Naive thymus-derived CD4-positive, alpha-beta T cell (primary cell): ENCODE data around the gene APBA2. TPM values are rescaled to one million over a fixed set of nuclear protein-coding genes. Genes with fewer than 3 reads are reported as not detected.
A peak's percentile ranks its signal among the peaks of the same experiment; 100 is the strongest.
"Not testable (repeated sequence)": the region's sequence is repeated elsewhere in the genome, so short reads cannot be mapped to it uniquely, and the experiment has no call there.

Experiments used
- ATAC-seq: fragments of 150-1000 bp; cut with Tn5 transposase; 2 replicates; pipeline ENCODE4 v1.10.0; 2021; ENCODE audit warnings: mild to moderate bottlenecking, moderate library complexity
- CTCF ChIA-PET: fragments of 350-600 bp; sonication (Branson Sonifier 250); formaldehyde crosslinking; loops from one replicate; lab custom pipeline; 2021; ENCODE audit warnings: antibody characterized with exemption; lab: Charles Lee
- POLR2A ChIA-PET: fragments of 350-600 bp; sonication (Branson Sonifier 250); formaldehyde crosslinking; loops from one replicate; lab custom pipeline; 2021; ENCODE audit warnings: antibody characterized with exemption, inconsistent platforms; lab: Charles Lee
- DNase-seq, 9 donors: peaks; one replicate each; pipeline versions ENCODE4 v3.0.0 to v3.0.0-alpha.2; 2020 to 2022; ENCODE audit warnings: mixed read lengths in 1 of 9
- H3K27ac ChIP-seq: one replicate; pipeline ENCODE4 v1.7.0; 2013; ENCODE audit warnings: mild to moderate bottlenecking, low read depth, low read length, moderate library complexity
- H3K27me3 ChIP-seq, 2 donors: one replicate each; pipeline ENCODE4 v1.7.0; 2013; ENCODE audit warnings: low read length in 2 of 2, mild to moderate bottlenecking in 2 of 2, moderate library complexity in 2 of 2; ENCODE audit not compliant: control insufficient read depth in 2 of 2, insufficient read depth in 2 of 2
- H3K36me3 ChIP-seq, 3 experiments: 1 replicate in 2 of 3; 2 replicates in 1 of 3; pipeline ENCODE4 v1.7.0; 2013; ENCODE audit warnings: low read length in 3 of 3, mild to moderate bottlenecking in 3 of 3, moderate library complexity in 1 of 3; ENCODE audit not compliant: insufficient read depth in 3 of 3, control insufficient read depth in 2 of 3
- H3K4me1 ChIP-seq, 2 donors: one replicate each; pipeline ENCODE4 v1.7.0; 2013; ENCODE audit warnings: low read length in 2 of 2, mild to moderate bottlenecking in 2 of 2, moderate library complexity in 1 of 2; ENCODE audit not compliant: control insufficient read depth in 2 of 2, insufficient read depth in 2 of 2
- H3K4me3 ChIP-seq: 2 replicates; pipeline ENCODE4 v1.7.0; 2013; ENCODE audit warnings: mild to moderate bottlenecking, low read length
- H3K9me3 ChIP-seq, 3 experiments: 1 replicate in 2 of 3; 2 replicates in 1 of 3; pipeline ENCODE4 v1.7.0; 2013; ENCODE audit warnings: low read length in 3 of 3; ENCODE audit not compliant: control insufficient read depth in 2 of 3
- H3K27ac Mint-ChIP-seq, 9 donors: one replicate each; pipeline ENCODE4 v1.8.0; 2020 to 2022; ENCODE audit warnings: mixed read lengths in 9 of 9, mild to moderate bottlenecking in 8 of 9, moderate library complexity in 5 of 9, inconsistent platforms in 2 of 9
- H3K27me3 Mint-ChIP-seq, 5 donors: one replicate each; pipeline ENCODE4 v1.8.0; 2021 to 2022; ENCODE audit warnings: mixed read lengths in 5 of 5, mild to moderate bottlenecking in 1 of 5
- H3K36me3 Mint-ChIP-seq, 5 donors: one replicate each; pipeline ENCODE4 v1.8.0; 2020 to 2022; ENCODE audit warnings: mixed read lengths in 5 of 5, mild to moderate bottlenecking in 3 of 5, inconsistent platforms in 1 of 5
- H3K4me1 Mint-ChIP-seq, 7 donors: one replicate each; pipeline ENCODE4 v1.8.0; 2020 to 2022; ENCODE audit warnings: mixed read lengths in 7 of 7, mild to moderate bottlenecking in 3 of 7, inconsistent platforms in 1 of 7
- H3K4me3 Mint-ChIP-seq, 10 donors: one replicate each; pipeline ENCODE4 v1.8.0; 2020 to 2022; ENCODE audit warnings: mild to moderate bottlenecking in 10 of 10, mixed read lengths in 10 of 10, moderate library complexity in 6 of 10, inconsistent platforms in 2 of 10
- H3K9me3 Mint-ChIP-seq, 11 donors: one replicate each; pipeline ENCODE4 v1.8.0; 2020 to 2022; ENCODE audit warnings: mixed read lengths in 11 of 11, mild to moderate bottlenecking in 4 of 11, inconsistent platforms in 1 of 11, moderate library complexity in 1 of 11
- intact Hi-C, 2 donors: fragments of 100-400 bp; cut with micrococcal nuclease; formaldehyde crosslinking; loops; one replicate each; pipeline ENCODE4 v1.15.1; 2023
- polyA plus RNA-seq, 2 donors: library from polyadenylated mRNA; unstranded; fragments of 300-500 nt; fragmentation: Illumina TruSeq; gene quantifications; one replicate each; pipeline ENCODE4 v1.2.3, GENCODE V29; 2021
- total RNA-seq, 6 experiments: library from RNA in 5 of 6; stranded (reverse) in 5 of 6; gene quantifications; 1 replicate in 5 of 6; 2 replicates in 1 of 6; pipeline ENCODE4 v1.2.3 and lab custom pipeline; 2021 to 2026

Gene APBA2
- total and polyA plus RNA-seq, 7 experiments from 2014 or later: 7.7 to 139 (median 110) TPM

GRCh38 chr15:28861589-28862293 is 24.0 kb upstream of the APBA2 start:
- H3K4me3 Mint-ChIP-seq, ATAC-seq, H3K9me3 Mint-ChIP-seq, H3K36me3 ChIP-seq, H3K27me3 Mint-ChIP-seq, H3K4me1 Mint-ChIP-seq, H3K4me3 ChIP-seq, H3K4me1 ChIP-seq, H3K27me3 ChIP-seq, intact Hi-C loops, H3K27ac ChIP-seq, H3K27ac Mint-ChIP-seq, DNase-seq, H3K9me3 ChIP-seq, H3K36me3 Mint-ChIP-seq: not testable (repeated sequence)
- ChIA-PET CTCF (interaction anchor here (0.7 kb wide), 1 partner anchor 14 kb away, joined by 3 read pairs; no protein-coding TSS in a partner anchor), POLR2A (interaction anchor here (0.5 kb wide), 1 partner anchor 546 kb away, joined by 4 read pairs; no protein-coding TSS in a partner anchor)

- H3K27me3 ChIP-seq: no peaks in the 10 kb centered on the region
- H3K4me1 Mint-ChIP-seq: peaks cover 0 to 7% (median 2%) of the 10 kb centered on the region in 7 donors
- intact Hi-C loops: no loop called here
- POLR2A ChIA-PET: no interaction called here
- H3K36me3 ChIP-seq: no peaks in the 10 kb centered on the region
- H3K9me3 Mint-ChIP-seq: no peaks in the 10 kb centered on the region
- H3K4me1 ChIP-seq: no peaks in the 10 kb centered on the region
- no peak overlapping the region for H3K4me3 ChIP-seq
- DNase-seq (no peak), ATAC-seq (no peak)
- H3K4me3 Mint-ChIP-seq: no peak overlapping the region
- no peaks in the 10 kb centered on the region for H3K9me3 ChIP-seq
- H3K27me3 Mint-ChIP-seq: peaks cover 0 to 4% (median 0%) of the 10 kb centered on the region in 5 donors
- CTCF ChIA-PET: no interaction called here
- H3K27ac Mint-ChIP-seq: no peak overlapping the region
- H3K27ac ChIP-seq: no peak overlapping the region
- no peaks in the 10 kb centered on the region for H3K36me3 Mint-ChIP-seq
Measured at GRCh38 chr15:28868744-28869345, 16.9 kb upstream of the APBA2 start.

GRCh38 chr15:28871168-28871567 is 14.6 kb upstream of the APBA2 start:
- Histone ChIP-seq H3K4me3 (no peak overlapping the region), H3K27ac (no peak overlapping the region), H3K9me3 (no peaks in the 10 kb centered on the region), H3K4me1 (peaks cover 0 to under 1% of the 10 kb centered on the region in 2 donors), H3K36me3 (no peaks in the 10 kb centered on the region), H3K27me3 (no peaks in the 10 kb centered on the region)
- CTCF ChIA-PET: interaction anchor here (0.6 kb wide), 1 partner anchor 111 kb away, joined by 3 read pairs; no protein-coding TSS in a partner anchor
- no peak for DNase-seq
- no peaks in the 10 kb centered on the region for H3K9me3 Mint-ChIP-seq
- no peaks in the 10 kb centered on the region for H3K36me3 Mint-ChIP-seq
- intact Hi-C loops: no loop called here
- H3K4me1 Mint-ChIP-seq: peaks cover 0 to 20% (median 14%) of the 10 kb centered on the region in 7 donors
- H3K27me3 Mint-ChIP-seq: peaks cover 0 to 4% (median 0%) of the 10 kb centered on the region in 5 donors
- no peak overlapping the region for H3K4me3 Mint-ChIP-seq
- POLR2A ChIA-PET: no interaction called here
- no peak overlapping the region for H3K27ac Mint-ChIP-seq
- ATAC-seq: no peak

- no peak overlapping the region for H3K27ac ChIP-seq
- Mint-ChIP-seq H3K9me3 (no peaks in the 10 kb centered on the region), H3K27me3 (peaks cover 0 to 4% (median 0%) of the 10 kb centered on the region in 5 donors), H3K4me1 (peaks cover 0 to 32% (median 22%) of the 10 kb centered on the region in 7 donors), H3K36me3 (no peaks in the 10 kb centered on the region), H3K27ac (peak overlapping the region in 1 of 9 donors; percentile 27), H3K4me3 (no peak overlapping the region)
- no peaks in the 10 kb centered on the region for H3K27me3 ChIP-seq
- ATAC-seq (no peak), DNase-seq (no peak)
- H3K9me3 ChIP-seq: no peaks in the 10 kb centered on the region
- no peak overlapping the region for H3K4me3 ChIP-seq
- H3K36me3 ChIP-seq: no peaks in the 10 kb centered on the region
- intact Hi-C loops: loop anchor here in 1 of 2 donors (1.0 kb wide), 2 partner anchors 102 to 217 kb away; no protein-coding TSS in a partner anchor
- peaks cover 0 to 9% of the 10 kb centered on the region in 2 donors for H3K4me1 ChIP-seq
- ChIA-PET POLR2A (interaction anchor here (1.9 kb wide), 1 partner anchor 101 kb away, joined by 9 read pairs; no protein-coding TSS in a partner anchor), CTCF (interaction anchor here (0.7 to 3.5 kb wide), 5 partner anchors 9 to 210 kb away, joined by 3 to 31 read pairs (median 4); no protein-coding TSS in a partner anchor)
Measured at GRCh38 chr15:28873006-28873405, 12.8 kb upstream of the APBA2 start.

- Histone ChIP-seq H3K4me1 (peaks cover 0 to 9% of the 10 kb centered on the region in 2 donors), H3K4me3 (no peak overlapping the region), H3K27me3 (no peaks in the 10 kb centered on the region), H3K36me3 (no peaks in the 10 kb centered on the region), H3K9me3 (no peaks in the 10 kb centered on the region), H3K27ac (no peak overlapping the region)
- DNase-seq: peak in 7 of 9 donors; percentile 53 to 71 (median 58)
- Mint-ChIP-seq H3K4me1 (peaks cover 0 to 32% (median 22%) of the 10 kb centered on the region in 7 donors), H3K27me3 (no peaks in the 10 kb centered on the region), H3K4me3 (no peak overlapping the region), H3K27ac (peak overlapping the region in 3 of 9 donors; percentile 28 to 70 (median 36)), H3K36me3 (no peaks in the 10 kb centered on the region), H3K9me3 (no peaks in the 10 kb centered on the region)
- ChIA-PET CTCF (interaction anchor here (0.7 to 3.5 kb wide), 8 partner anchors 10 to 231 kb away, joined by 3 to 31 read pairs (median 4); no protein-coding TSS in a partner anchor), POLR2A (interaction anchor here (1.9 kb wide), 1 partner anchor 100 kb away, joined by 9 read pairs; no protein-coding TSS in a partner anchor)
- intact Hi-C loops: loop anchor here in 1 of 2 donors (1.0 kb wide), 2 partner anchors 102 to 217 kb away; no protein-coding TSS in a partner anchor
- ATAC-seq: peak; percentile 79
Measured at GRCh38 chr15:28873585-28874190, 12.1 kb upstream of the APBA2 start.

- Mint-ChIP-seq H3K9me3 (no peaks in the 10 kb centered on the region), H3K4me3 (peak overlapping the region in 7 of 10 donors; percentile 25 to 68 (median 64)), H3K27me3 (no peaks in the 10 kb centered on the region), H3K36me3 (no peaks in the 10 kb centered on the region), H3K27ac (peak overlapping the region in 2 of 9 donors; percentile 46 to 79), H3K4me1 (peaks cover 0 to 32% (median 22%) of the 10 kb centered on the region in 7 donors)
- ChIA-PET CTCF (interaction anchor here (0.6 to 3.5 kb wide), 7 partner anchors 8 to 214 kb away, joined by 3 to 31 read pairs (median 4); no protein-coding TSS in a partner anchor), POLR2A (interaction anchor here (0.8 kb wide), 1 partner anchor 12 kb away, joined by 3 read pairs; no protein-coding TSS in a partner anchor)
- intact Hi-C loops: no loop called here
- H3K36me3 ChIP-seq: no peaks in the 10 kb centered on the region
- no peak overlapping the region for H3K4me3 ChIP-seq
- peaks cover 0 to 9% of the 10 kb centered on the region in 2 donors for H3K4me1 ChIP-seq
- no peak overlapping the region for H3K27ac ChIP-seq
- no peaks in the 10 kb centered on the region for H3K9me3 ChIP-seq
- H3K27me3 ChIP-seq: no peaks in the 10 kb centered on the region
- ATAC-seq: no peak
- no peak for DNase-seq
Measured at GRCh38 chr15:28875461-28876000, 10.2 kb upstream of the APBA2 start.
